NCI-H446 treated with DMSO at 0.1 percent for 48 hours (cell line): ENCODE measurements around the gene HDDC3.
A peak's percentile ranks its signal among the peaks of the same experiment; 100 is the strongest.

Experiments used
- DNase-seq: peaks from one replicate; lab custom pipeline; 2025; lab: John Stamatoyannopoulos, UW

Gene HDDC3

GRCh38 chr15:90931828-90932659 is at the start of gene HDDC3:
Gene HDDC3, minus strand, starts transcription at chr15:90932549. Its CDS starts 9 bp downstream, at chr15:90932540.
- peak; percentile 38 for DNase-seq

GRCh38 chr15:90982135-90982534 is 49.8 kb upstream of the HDDC3 start:
- DNase-seq, result no peak

- no peak for DNase-seq
Observed at GRCh38 chr15:90981681-90982080, 49.3 kb upstream of the HDDC3 start.

- no peak for DNase-seq
Observed at GRCh38 chr15:90979582-90979981, 47.2 kb upstream of the HDDC3 start.

- DNase-seq, result no peak
Observed at GRCh38 chr15:90974216-90974615, 41.9 kb upstream of the HDDC3 start.

GRCh38 chr15:90972133-90972532 is 39.8 kb upstream of the HDDC3 start:
- DNase-seq, result no peak

- no peak for DNase-seq
Observed at GRCh38 chr15:90970274-90970673, 37.9 kb upstream of the HDDC3 start.

- no peak for DNase-seq
Observed at GRCh38 chr15:90968434-90968833, 36.1 kb upstream of the HDDC3 start.

GRCh38 chr15:90967206-90967605 is 34.9 kb upstream of the HDDC3 start:
- DNase-seq, result no peak

GRCh38 chr15:90966262-90966661 is 33.9 kb upstream of the HDDC3 start:
- no peak for DNase-seq

GRCh38 chr15:90962021-90962420 is 29.7 kb upstream of the HDDC3 start:
- DNase-seq, result no peak

- DNase-seq, result peak; percentile 17
Observed at GRCh38 chr15:90960298-90961091, 28.1 kb upstream of the HDDC3 start.

- DNase-seq, result peak; percentile 70
Observed at GRCh38 chr15:90959894-90960293, 27.5 kb upstream of the HDDC3 start.

GRCh38 chr15:90959028-90959595 is 26.8 kb upstream of the HDDC3 start:
- no peak for DNase-seq

GRCh38 chr15:90957791-90958190 is 25.4 kb upstream of the HDDC3 start:
- DNase-seq, result no peak

GRCh38 chr15:90957031-90957790 is 24.9 kb upstream of the HDDC3 start:
- DNase-seq, result no peak

- DNase-seq, result no peak
Observed at GRCh38 chr15:90956274-90957030, 24.1 kb upstream of the HDDC3 start.

- no peak for DNase-seq
Observed at GRCh38 chr15:90955624-90956273, 23.4 kb upstream of the HDDC3 start.

- no peak for DNase-seq
Observed at GRCh38 chr15:90954712-90955623, 22.6 kb upstream of the HDDC3 start, which contains the start of gene RCCD1. Gene RCCD1, plus strand, starts transcription at chr15:90954884. Its CDS starts 1,851 bp downstream, at chr15:90956735.
